ENCODE results near the gene FGGY.

- TF ChIP-seq CTCF (conservative IDR thresholded peaks at IDR 0.05) (no peak), EZH2 (IDR thresholded peaks at IDR 0.05; ENCODE audit: low read depth) (no peak)
These were observed 381.1 kb downstream of the FGGY start for GRCh38 chr1:59678040-59678439.
